ENCODE results near the gene E2F6. TPM values are rescaled to one million over a fixed set of nuclear protein-coding genes. Genes with fewer than 3 reads are reported as not detected.

Gene E2F6
- total and polyA plus RNA-seq, 2 of the 13 experiments (the other 11 are each of a cell fraction or from before 2014, with no cell fraction given), result 27.3 to 36.0 TPM

- TF ChIP-seq SNAPC4 (CRISPR knock-in tag; IDR thresholded peaks at IDR 0.05) (no peak), ZSCAN9 (CRISPR knock-in tag; IDR thresholded peaks at IDR 0.05; ENCODE audit: borderline replicate concordance) (peak; percentile 13; the same call in 1 of the 2 replicates), ZNF644 (CRISPR knock-in tag; IDR thresholded peaks at IDR 0.05; ENCODE audit: low read depth) (peak; percentile 87; the same call in 1 of the 2 replicates), TIGD3 (CRISPR knock-in tag; IDR thresholded peaks at IDR 0.05; ENCODE audit: borderline replicate concordance) (no peak), CREM (IDR thresholded peaks at IDR 0.05) (0 out of 2 replicates have a peak, but pooled peaks have one; percentile 39), CREM (CRISPR knock-in tag; IDR thresholded peaks at IDR 0.05) (no peak), ZNF674 (CRISPR knock-in tag; IDR thresholded peaks at IDR 0.05; ENCODE audit: low read depth) (no peak), HNRNPLL (IDR thresholded peaks at IDR 0.05; ENCODE audit: low read depth, low read length, poor library complexity, severe bottlenecking) (no peak), PTBP1 (IDR thresholded peaks at IDR 0.05; ENCODE audit: low read depth, low read length, poor library complexity, severe bottlenecking) (no peak), ZNF562 (CRISPR knock-in tag; IDR thresholded peaks at IDR 0.05; ENCODE audit: borderline replicate concordance) (no peak), KDM1A (CRISPR knock-in tag; IDR thresholded peaks at IDR 0.05) (peak; percentile 68; the same call in 1 of the 2 replicates), MTF1 (CRISPR knock-in tag; IDR thresholded peaks at IDR 0.05) (no peak), ZNF816 (CRISPR knock-in tag; IDR thresholded peaks at IDR 0.05; ENCODE audit: borderline replicate concordance) (no peak), DNMT3B (CRISPR knock-in tag; conservative IDR thresholded peaks at IDR 0.05) (no peak), ZBTB49 (CRISPR knock-in tag; IDR thresholded peaks at IDR 0.05; ENCODE audit: borderline replicate concordance) (no peak), KMT2A (CRISPR knock-in tag; IDR thresholded peaks at IDR 0.05) (peak; percentile 46; the same call in 1 of the 2 replicates), SALL1 (CRISPR knock-in tag; IDR thresholded peaks at IDR 0.05) (peak; percentile 93), ZNF326 (CRISPR knock-in tag; IDR thresholded peaks at IDR 0.05; ENCODE audit: borderline replicate concordance) (no peak), CBX5 (CRISPR knock-in tag; IDR thresholded peaks at IDR 0.05; ENCODE audit: borderline replicate concordance) (peak; percentile 60; the same call in 1 of the 2 replicates), NCOA2 (CRISPR knock-in tag; IDR thresholded peaks at IDR 0.05) (peak; percentile 77), ZNF800 (CRISPR knock-in tag; IDR thresholded peaks at IDR 0.05) (no peak)
Measured at GRCh38 chr2:11422901-11423435, 43.0 kb downstream of the E2F6 start (continued).

All from HepG2 (cell line).